Naive thymus-derived CD4-positive, alpha-beta T cell (primary cell): Measurements from ENCODE around the gene MORN1. TPM values are rescaled to one million over a fixed set of nuclear protein-coding genes. Genes with fewer than 3 reads are reported as not detected.

ENCODE experiments used
- ATAC-seq: fragments of 150-1000 bp; cut with Tn5 transposase; 2 replicates; pipeline ENCODE4 v1.10.0; 2021; ENCODE audit warnings: mild to moderate bottlenecking, moderate library complexity
- CTCF ChIA-PET: fragments of 350-600 bp; sonication (Branson Sonifier 250); formaldehyde crosslinking; loops from one replicate; lab custom pipeline; 2021; ENCODE audit warnings: antibody characterized with exemption; lab: Charles Lee
- POLR2A ChIA-PET: fragments of 350-600 bp; sonication (Branson Sonifier 250); formaldehyde crosslinking; loops from one replicate; lab custom pipeline; 2021; ENCODE audit warnings: antibody characterized with exemption, inconsistent platforms; lab: Charles Lee
- DNase-seq, 9 donors: peaks; one replicate each; pipeline versions ENCODE4 v3.0.0 to v3.0.0-alpha.2; 2020 to 2022; ENCODE audit warnings: mixed read lengths in 1 of 9
- H3K27ac ChIP-seq: one replicate; pipeline ENCODE4 v1.7.0; 2013; ENCODE audit warnings: mild to moderate bottlenecking, low read depth, low read length, moderate library complexity
- H3K27me3 ChIP-seq, 2 donors: one replicate each; pipeline ENCODE4 v1.7.0; 2013; ENCODE audit warnings: low read length in 2 of 2, mild to moderate bottlenecking in 2 of 2, moderate library complexity in 2 of 2; ENCODE audit not compliant: control insufficient read depth in 2 of 2, insufficient read depth in 2 of 2
- H3K36me3 ChIP-seq, 3 experiments: 1 replicate in 2 of 3; 2 replicates in 1 of 3; pipeline ENCODE4 v1.7.0; 2013; ENCODE audit warnings: low read length in 3 of 3, mild to moderate bottlenecking in 3 of 3, moderate library complexity in 1 of 3; ENCODE audit not compliant: insufficient read depth in 3 of 3, control insufficient read depth in 2 of 3
- H3K4me1 ChIP-seq, 2 donors: one replicate each; pipeline ENCODE4 v1.7.0; 2013; ENCODE audit warnings: low read length in 2 of 2, mild to moderate bottlenecking in 2 of 2, moderate library complexity in 1 of 2; ENCODE audit not compliant: control insufficient read depth in 2 of 2, insufficient read depth in 2 of 2
- H3K4me3 ChIP-seq: 2 replicates; pipeline ENCODE4 v1.7.0; 2013; ENCODE audit warnings: mild to moderate bottlenecking, low read length
- H3K9me3 ChIP-seq, 3 experiments: 1 replicate in 2 of 3; 2 replicates in 1 of 3; pipeline ENCODE4 v1.7.0; 2013; ENCODE audit warnings: low read length in 3 of 3; ENCODE audit not compliant: control insufficient read depth in 2 of 3
- H3K27ac Mint-ChIP-seq, 9 donors: one replicate each; pipeline ENCODE4 v1.8.0; 2020 to 2022; ENCODE audit warnings: mixed read lengths in 9 of 9, mild to moderate bottlenecking in 8 of 9, moderate library complexity in 5 of 9, inconsistent platforms in 2 of 9
- H3K27me3 Mint-ChIP-seq, 5 donors: one replicate each; pipeline ENCODE4 v1.8.0; 2021 to 2022; ENCODE audit warnings: mixed read lengths in 5 of 5, mild to moderate bottlenecking in 1 of 5
- H3K36me3 Mint-ChIP-seq, 5 donors: one replicate each; pipeline ENCODE4 v1.8.0; 2020 to 2022; ENCODE audit warnings: mixed read lengths in 5 of 5, mild to moderate bottlenecking in 3 of 5, inconsistent platforms in 1 of 5
- H3K4me1 Mint-ChIP-seq, 7 donors: one replicate each; pipeline ENCODE4 v1.8.0; 2020 to 2022; ENCODE audit warnings: mixed read lengths in 7 of 7, mild to moderate bottlenecking in 3 of 7, inconsistent platforms in 1 of 7
- H3K4me3 Mint-ChIP-seq, 10 donors: one replicate each; pipeline ENCODE4 v1.8.0; 2020 to 2022; ENCODE audit warnings: mild to moderate bottlenecking in 10 of 10, mixed read lengths in 10 of 10, moderate library complexity in 6 of 10, inconsistent platforms in 2 of 10
- H3K9me3 Mint-ChIP-seq, 11 donors: one replicate each; pipeline ENCODE4 v1.8.0; 2020 to 2022; ENCODE audit warnings: mixed read lengths in 11 of 11, mild to moderate bottlenecking in 4 of 11, inconsistent platforms in 1 of 11, moderate library complexity in 1 of 11
- intact Hi-C, 2 donors: fragments of 100-400 bp; cut with micrococcal nuclease; formaldehyde crosslinking; loops; one replicate each; pipeline ENCODE4 v1.15.1; 2023
- polyA plus RNA-seq, 2 donors: library from polyadenylated mRNA; unstranded; fragments of 300-500 nt; fragmentation: Illumina TruSeq; gene quantifications; one replicate each; pipeline ENCODE4 v1.2.3, GENCODE V29; 2021
- total RNA-seq, 6 experiments: library from RNA in 5 of 6; stranded (reverse) in 5 of 6; gene quantifications; 1 replicate in 5 of 6; 2 replicates in 1 of 6; pipeline ENCODE4 v1.2.3 and lab custom pipeline; 2021 to 2026

Gene MORN1
- total and polyA plus RNA-seq, 7 experiments from 2014 or later, result 5.0 to 16.4 (median 9.2) TPM

DNA sequence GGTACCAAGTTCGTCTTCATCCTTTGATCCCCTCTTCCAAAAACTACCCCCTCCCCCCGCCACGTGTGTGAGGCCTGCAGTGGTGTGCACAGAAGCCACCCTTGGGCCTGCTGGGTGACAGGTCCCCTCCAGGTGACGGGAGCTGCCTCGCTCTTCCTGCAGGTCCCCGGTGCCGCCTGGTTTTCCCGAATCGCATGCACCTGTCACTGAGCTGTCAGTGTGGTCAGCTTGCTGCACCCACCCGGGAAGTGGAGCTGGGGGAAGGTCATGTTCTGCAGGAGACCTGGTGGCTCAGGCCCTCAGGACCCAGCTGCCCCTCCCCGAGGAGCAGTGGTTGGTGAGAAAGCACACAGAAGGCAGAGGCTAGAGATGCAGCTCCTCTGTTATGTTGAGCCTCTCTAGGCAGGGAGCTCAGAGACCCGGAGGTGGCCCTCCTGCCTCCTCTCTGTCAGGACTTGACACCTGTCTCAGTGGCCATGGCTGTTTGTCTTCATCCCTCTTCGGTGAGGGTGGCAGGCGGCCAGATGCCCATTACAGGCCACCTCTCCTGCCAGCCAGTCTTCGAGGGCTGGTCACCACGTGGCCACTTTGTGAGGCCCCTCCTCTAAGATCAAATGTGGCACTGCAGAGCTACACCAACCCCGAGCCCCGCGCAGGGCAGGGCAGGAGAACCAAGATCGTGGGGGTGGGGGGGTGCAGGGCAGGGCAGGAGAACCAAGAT is 102.4 kb downstream of the MORN1 start:
- no peaks in the 10 kb centered on the region for H3K9me3 ChIP-seq
- intact Hi-C loops, result no loop called here
- CTCF ChIA-PET, result interaction anchor here (0.8 to 1.4 kb wide), 3 partner anchors 23 to 94 kb away, joined by 3 to 7 read pairs (median 4); partner anchors contain the start of gene FAAP20
- no peak for ATAC-seq
- no peaks in the 10 kb centered on the region for H3K27me3 ChIP-seq
- no peak for DNase-seq
- H3K4me3 ChIP-seq, result peak overlapping the region; percentile 39
- peaks cover 45 to 90% (median 62%) of the 10 kb centered on the region in 7 donors for H3K4me1 Mint-ChIP-seq
- H3K27ac ChIP-seq, result peak overlapping the region; percentile 49
- H3K36me3 ChIP-seq, result peaks cover 0 to 3% (median 0%) of the 10 kb centered on the region in 3 experiments
- no peaks in the 10 kb centered on the region for H3K9me3 Mint-ChIP-seq
- peaks cover 0 to 5% (median 4%) of the 10 kb centered on the region in 5 donors for H3K36me3 Mint-ChIP-seq
- POLR2A ChIA-PET, result interaction anchor here (0.9 to 5.2 kb wide), 7 partner anchors 11 to 86 kb away, joined by 3 to 37 read pairs (median 4); partner anchors contain the start of gene SKI
- peak overlapping the region in 8 of 9 donors; percentile 70 to 97 (median 86) for H3K27ac Mint-ChIP-seq
- H3K4me1 ChIP-seq, result peaks cover 47 to 74% of the 10 kb centered on the region in 2 donors
- H3K4me3 Mint-ChIP-seq, result peak overlapping the region; percentile 59 to 94 (median 74)
- H3K27me3 Mint-ChIP-seq, result no peaks in the 10 kb centered on the region

DNA sequence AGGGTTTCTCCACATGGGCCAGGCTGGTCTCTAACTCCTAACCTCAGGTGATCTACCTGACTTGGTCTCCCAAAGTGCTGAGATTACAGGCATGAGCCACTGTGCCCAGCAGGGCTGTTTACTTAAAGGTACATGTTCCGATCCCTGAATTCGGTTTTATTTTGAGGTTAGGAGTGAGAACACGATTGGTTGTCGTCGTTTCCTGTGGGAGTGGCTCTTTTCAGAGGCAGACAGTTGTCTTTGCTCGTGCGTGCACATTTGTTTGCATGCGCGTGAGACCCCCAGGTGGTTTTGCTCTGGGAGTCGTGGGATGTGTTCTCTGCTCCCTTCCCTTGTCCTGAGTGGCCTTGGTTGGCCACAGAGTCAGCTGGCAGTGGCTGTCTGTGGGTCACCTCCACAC is 103.0 kb downstream of the MORN1 start:
- Histone ChIP-seq H3K36me3 (no peaks in the 10 kb centered on the region), H3K4me1 (peaks cover 41 to 74% of the 10 kb centered on the region in 2 donors), H3K4me3 (peak overlapping the region; percentile 39), H3K9me3 (no peaks in the 10 kb centered on the region), H3K27ac (peak overlapping the region; percentile 49), H3K27me3 (no peaks in the 10 kb centered on the region)
- Mint-ChIP-seq H3K27ac (peak overlapping the region; percentile 68 to 96 (median 84)), H3K27me3 (no peaks in the 10 kb centered on the region), H3K9me3 (no peaks in the 10 kb centered on the region), H3K36me3 (peaks cover 0 to 4% (median 3%) of the 10 kb centered on the region in 5 donors), H3K4me1 (peaks cover 38 to 87% (median 56%) of the 10 kb centered on the region in 7 donors), H3K4me3 (peak overlapping the region; percentile 58 to 94 (median 74))
- ChIA-PET CTCF (interaction anchor here (1.2 to 1.4 kb wide), 2 partner anchors 35 to 93 kb away, joined by 3 to 7 read pairs; partner anchors contain the start of gene FAAP20), POLR2A (interaction anchor here (0.7 to 5.2 kb wide), 3 partner anchors 12 to 295 kb away, joined by 3 to 37 read pairs (median 33); partner anchors contain the start of gene SKI)
- intact Hi-C loops, result no loop called here
- ATAC-seq (no peak), DNase-seq (peak in 7 of 9 donors; percentile 25 to 67 (median 58))

DNA sequence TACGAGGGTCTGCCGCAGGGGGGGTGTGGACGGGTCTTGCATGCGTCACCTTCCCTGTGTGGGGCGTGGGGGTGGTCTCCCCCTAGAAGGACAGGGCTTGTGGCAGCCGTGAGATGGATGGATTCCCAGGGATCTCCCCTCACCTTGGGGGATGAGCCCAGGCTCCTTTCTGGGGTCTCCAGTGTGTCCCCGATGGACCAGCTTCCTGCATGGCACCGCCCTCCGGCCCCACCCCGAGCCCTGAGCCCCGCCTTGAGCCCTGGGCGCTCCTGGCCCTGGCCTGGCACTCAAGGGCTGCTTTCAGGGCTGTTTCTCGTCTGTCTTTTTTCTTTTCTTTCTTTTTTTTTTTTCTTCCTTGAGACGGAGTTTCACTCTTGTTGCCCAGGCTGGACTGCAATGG is 103.7 kb downstream of the MORN1 start:
- ATAC-seq (no peak), DNase-seq (no peak)
- ChIA-PET CTCF (interaction anchor here (1.4 kb wide), 1 partner anchor 34 kb away, joined by 3 read pairs; no protein-coding TSS in a partner anchor), POLR2A (interaction anchor here (0.7 to 5.2 kb wide), 2 partner anchors 12 to 296 kb away, joined by 3 to 37 read pairs; no protein-coding TSS in a partner anchor)
- no peaks in the 10 kb centered on the region for H3K9me3 ChIP-seq
- no peaks in the 10 kb centered on the region for H3K27me3 ChIP-seq
- intact Hi-C loops, result no loop called here
- no peak overlapping the region for H3K4me3 ChIP-seq
- peaks cover 33 to 87% (median 51%) of the 10 kb centered on the region in 7 donors for H3K4me1 Mint-ChIP-seq
- H3K9me3 Mint-ChIP-seq, result no peaks in the 10 kb centered on the region
- H3K27ac ChIP-seq, result no peak overlapping the region
- H3K27ac Mint-ChIP-seq, result peak overlapping the region in 8 of 9 donors; percentile 5 to 95 (median 82)
- H3K36me3 ChIP-seq, result peaks cover 0 to 3% (median 0%) of the 10 kb centered on the region in 3 experiments
- H3K27me3 Mint-ChIP-seq, result no peaks in the 10 kb centered on the region
- H3K36me3 Mint-ChIP-seq, result peaks cover 0 to 4% (median 3%) of the 10 kb centered on the region in 5 donors
- H3K4me1 ChIP-seq, result peaks cover 41 to 68% of the 10 kb centered on the region in 2 donors
- peak overlapping the region in 7 of 10 donors; percentile 5 to 94 (median 81) for H3K4me3 Mint-ChIP-seq

DNA sequence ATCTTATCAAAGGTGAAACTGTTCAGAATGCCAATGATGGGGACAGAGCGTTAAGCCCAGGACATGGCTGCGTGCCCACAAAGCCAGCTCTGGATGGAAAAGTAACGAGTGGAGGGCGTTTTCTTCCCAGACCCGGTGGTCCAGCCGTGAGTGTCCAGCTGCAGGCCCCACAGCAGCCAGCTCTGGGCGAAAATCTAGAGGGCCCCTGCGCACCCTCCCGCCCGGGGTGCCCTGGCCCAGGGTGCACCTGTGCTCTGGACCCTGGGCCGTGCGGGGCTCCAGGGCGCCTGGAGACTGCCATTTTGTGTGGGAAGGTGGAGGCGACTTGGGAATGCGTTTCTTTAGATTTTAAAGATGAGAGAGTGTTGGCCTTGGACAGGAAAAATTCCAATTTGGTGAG is 104.4 kb downstream of the MORN1 start:
- H3K27ac Mint-ChIP-seq, result peak overlapping the region in 8 of 9 donors; percentile 10 to 87 (median 72)
- peaks cover 31 to 80% (median 45%) of the 10 kb centered on the region in 7 donors for H3K4me1 Mint-ChIP-seq

DNA sequence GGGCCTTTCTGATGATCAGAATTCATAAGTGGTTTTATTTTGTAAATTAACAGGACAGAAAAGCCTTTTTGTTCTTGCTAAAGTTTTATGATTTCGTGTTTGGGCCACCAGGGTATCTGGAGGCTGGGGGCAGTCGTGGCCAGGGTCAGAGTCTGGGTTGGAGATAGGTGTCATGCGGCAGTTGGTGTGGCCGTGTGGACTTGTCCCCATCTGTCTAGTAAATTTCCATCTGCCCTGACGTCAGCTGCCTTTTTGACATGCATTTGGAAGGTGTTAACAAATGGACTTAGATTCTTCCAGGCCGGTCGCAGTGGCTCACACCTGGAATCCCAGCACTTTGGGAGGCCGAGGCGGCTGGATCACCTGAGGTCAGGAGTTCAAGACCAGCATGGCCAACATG is 106.4 kb downstream of the MORN1 start:
- Histone ChIP-seq H3K27ac (no peak overlapping the region), H3K4me1 (peaks cover 18 to 43% of the 10 kb centered on the region in 2 donors), H3K9me3 (no peaks in the 10 kb centered on the region), H3K27me3 (no peaks in the 10 kb centered on the region), H3K4me3 (no peak overlapping the region), H3K36me3 (peaks cover 0 to 7% (median 0%) of the 10 kb centered on the region in 3 experiments)
- DNase-seq (no peak), ATAC-seq (no peak)
- intact Hi-C loops, result no loop called here
- Mint-ChIP-seq H3K27ac (peak overlapping the region in 5 of 9 donors; percentile 17 to 76 (median 57)), H3K36me3 (peaks cover 0 to 4% (median 3%) of the 10 kb centered on the region in 5 donors), H3K4me3 (no peak overlapping the region), H3K4me1 (peaks cover 12 to 60% (median 30%) of the 10 kb centered on the region in 7 donors), H3K9me3 (no peaks in the 10 kb centered on the region), H3K27me3 (no peaks in the 10 kb centered on the region)
- POLR2A ChIA-PET, result no interaction called here
- CTCF ChIA-PET, result no interaction called here

More for the DNA sequence above, 104.4 kb downstream of the MORN1 start:
- Mint-ChIP-seq H3K4me3 (peak overlapping the region in 8 of 10 donors; percentile 25 to 73 (median 54)), H3K27me3 (no peaks in the 10 kb centered on the region), H3K9me3 (no peaks in the 10 kb centered on the region), H3K36me3 (peaks cover 0 to 4% (median 3%) of the 10 kb centered on the region in 5 donors)
- no peak for ATAC-seq
- Histone ChIP-seq H3K27me3 (no peaks in the 10 kb centered on the region), H3K4me1 (peaks cover 35 to 60% of the 10 kb centered on the region in 2 donors), H3K4me3 (no peak overlapping the region), H3K9me3 (no peaks in the 10 kb centered on the region), H3K27ac (no peak overlapping the region), H3K36me3 (peaks cover 0 to 7% (median 0%) of the 10 kb centered on the region in 3 experiments)
- intact Hi-C loops, result no loop called here
- ChIA-PET CTCF (no interaction called here), POLR2A (no interaction called here)
- DNase-seq, result no peak

DNA sequence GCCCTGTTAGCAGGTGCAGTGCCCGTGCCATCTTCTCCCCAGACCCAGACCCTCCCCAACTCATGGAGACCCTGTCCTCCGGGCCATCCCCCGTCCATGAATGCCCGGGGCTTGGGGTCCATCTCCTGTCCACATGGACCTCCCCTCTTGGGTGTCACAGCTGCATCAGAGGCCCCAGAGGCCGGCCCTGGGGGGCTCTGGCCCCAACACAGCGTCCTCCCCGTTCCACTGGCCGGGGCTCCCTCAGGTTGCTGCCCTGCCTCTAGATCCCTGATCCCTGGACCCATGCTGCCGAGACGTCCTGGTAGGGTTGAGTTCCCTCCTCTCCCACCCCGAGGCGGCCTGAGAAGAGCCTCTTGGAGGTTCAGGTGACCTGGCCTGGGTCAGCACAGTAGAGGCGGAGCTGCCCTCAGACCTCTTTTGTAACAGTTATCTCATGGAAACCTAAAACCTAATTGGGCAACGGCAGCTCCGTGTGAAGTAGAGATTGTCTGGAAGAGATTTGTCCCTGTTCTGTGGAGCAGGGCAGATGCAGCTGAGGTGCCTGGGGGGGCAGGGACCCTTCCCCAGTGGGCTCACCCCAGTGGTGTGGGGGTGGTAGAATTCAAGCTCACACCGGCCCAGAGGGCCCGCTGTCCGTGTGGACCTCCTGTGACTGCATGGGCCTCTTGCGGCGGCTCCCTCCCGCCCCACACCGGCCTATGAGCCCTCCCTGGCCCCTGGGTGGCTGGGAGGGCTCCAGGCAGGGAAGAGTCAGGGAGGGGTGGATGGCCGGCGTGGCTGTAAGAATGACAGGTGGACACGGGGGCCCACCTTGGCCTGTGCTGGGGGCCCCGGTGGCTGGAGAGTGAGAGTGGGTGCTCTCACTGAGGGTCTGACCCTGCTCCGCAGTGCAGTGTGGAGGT is 107.1 kb downstream of the MORN1 start:
- Histone ChIP-seq H3K9me3 (no peaks in the 10 kb centered on the region), H3K27me3 (no peaks in the 10 kb centered on the region), H3K4me3 (no peak overlapping the region), H3K36me3 (peaks cover 0 to 7% (median 0%) of the 10 kb centered on the region in 3 experiments), H3K4me1 (peaks cover 13 to 36% of the 10 kb centered on the region in 2 donors), H3K27ac (no peak overlapping the region)
- H3K4me3 Mint-ChIP-seq, result peak overlapping the region in 1 of 10 donors; percentile 6
- ChIA-PET POLR2A (no interaction called here), CTCF (no interaction called here)
- ATAC-seq (no peak), DNase-seq (no peak)
- H3K9me3 Mint-ChIP-seq, result no peaks in the 10 kb centered on the region
- peak overlapping the region in 5 of 9 donors; percentile 57 to 83 (median 72) for H3K27ac Mint-ChIP-seq
- intact Hi-C loops, result no loop called here
- H3K27me3 Mint-ChIP-seq, result no peaks in the 10 kb centered on the region
- peaks cover 8 to 59% (median 29%) of the 10 kb centered on the region in 7 donors for H3K4me1 Mint-ChIP-seq
- peaks cover 0 to 5% (median 4%) of the 10 kb centered on the region in 5 donors for H3K36me3 Mint-ChIP-seq
